ENCODE measurements around the gene MIGA2.
A peak's percentile ranks its signal among the peaks of the same experiment; 100 is the strongest.

The MIGA2 gene

DNA sequence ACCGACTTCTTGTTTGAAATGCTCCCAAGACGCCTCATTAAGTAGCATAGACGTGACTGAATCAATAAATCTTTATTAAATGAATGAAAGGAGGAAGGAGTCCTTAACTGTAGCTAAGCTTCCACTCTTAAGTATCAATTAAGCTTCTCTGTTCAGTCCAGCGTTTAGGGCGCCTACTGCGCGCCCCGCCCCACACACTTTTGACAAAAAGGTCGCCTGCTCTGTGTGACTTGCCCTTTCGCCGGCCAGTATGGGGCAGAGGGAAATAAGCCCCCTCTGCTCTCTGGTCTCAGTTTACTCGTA, 43.8 kb downstream of the MIGA2 start:
- Mint-ChIP-seq H3K9me3 (no peaks in the 10 kb centered on the region), H3K4me3 (peak overlapping the region; percentile 91), H3K27ac (peak overlapping the region; percentile 73), H3K36me3 (ENCODE audit: low read depth) (no peaks in the 10 kb centered on the region), H3K4me1 (ENCODE audit: low read depth) (peaks cover 8% of the 10 kb centered on the region), H3K27me3 (ENCODE audit: low read depth) (no peaks in the 10 kb centered on the region)
- DNase-seq (ENCODE audit: low spot score) = no peak

GRCh38 chr9:129080601-129081387, 44.4 kb downstream of the MIGA2 start, which contains the start of gene DOLPP1:
Gene DOLPP1 (plus strand): TSS chr9:129081111. CDS start chr9:129081132, 21 bp downstream.
- peaks cover 8% of the 10 kb centered on the region for H3K4me1 Mint-ChIP-seq (ENCODE audit: low read depth)
- DNase-seq (ENCODE audit: low spot score) = peak; percentile 99
- peak within 1 kb of the TSS; percentile 73 for H3K27ac Mint-ChIP-seq
- H3K9me3 Mint-ChIP-seq = no peaks in the 10 kb centered on the region
- no peaks in the 10 kb centered on the region for H3K27me3 Mint-ChIP-seq (ENCODE audit: low read depth)
- peak within 1 kb of the TSS; percentile 91 for H3K4me3 Mint-ChIP-seq
- H3K36me3 Mint-ChIP-seq (ENCODE audit: low read depth) = no peaks in the 10 kb centered on the region

DNA sequence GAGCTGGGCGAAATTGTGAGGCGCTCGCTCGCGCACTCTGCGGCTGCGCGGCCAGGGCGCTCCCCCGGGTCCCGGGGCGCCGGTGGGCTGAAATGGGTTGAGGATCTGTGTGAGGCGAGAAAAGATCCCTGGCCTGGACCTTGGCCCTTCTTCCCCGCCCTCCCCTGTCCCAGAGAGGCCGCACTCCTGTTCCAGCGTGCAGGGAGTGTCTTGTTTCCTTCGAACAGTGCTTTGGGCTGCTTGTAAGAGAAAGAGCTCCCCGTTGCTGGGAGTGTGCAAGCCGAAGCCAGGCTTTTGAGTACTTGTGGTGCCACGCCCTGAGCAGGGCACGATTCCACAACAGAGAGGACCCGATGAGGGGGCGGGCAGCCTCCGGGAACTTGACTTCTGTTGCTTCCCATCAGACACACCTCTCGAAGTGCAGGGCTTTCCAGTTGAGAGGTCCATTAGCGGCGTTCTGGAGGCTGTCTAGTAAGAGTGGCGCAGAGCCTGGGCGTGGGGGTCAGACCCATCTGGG, 45.0 kb downstream of the MIGA2 start:
- DNase-seq (ENCODE audit: low spot score) = no peak
- no peaks in the 10 kb centered on the region for H3K9me3 Mint-ChIP-seq
- no peaks in the 10 kb centered on the region for H3K27me3 Mint-ChIP-seq (ENCODE audit: low read depth)
- peaks cover 8% of the 10 kb centered on the region for H3K4me1 Mint-ChIP-seq (ENCODE audit: low read depth)
- H3K36me3 Mint-ChIP-seq (ENCODE audit: low read depth) = no peaks in the 10 kb centered on the region
- H3K27ac Mint-ChIP-seq = peak overlapping the region; percentile 63
- H3K4me3 Mint-ChIP-seq = peak overlapping the region; percentile 91

- H3K27ac Mint-ChIP-seq = no peak overlapping the region
- no peak for DNase-seq (ENCODE audit: low spot score)
- H3K4me1 Mint-ChIP-seq (ENCODE audit: low read depth) = peaks cover 8% of the 10 kb centered on the region
- no peaks in the 10 kb centered on the region for H3K9me3 Mint-ChIP-seq
- no peak overlapping the region for H3K4me3 Mint-ChIP-seq
- no peaks in the 10 kb centered on the region for H3K27me3 Mint-ChIP-seq (ENCODE audit: low read depth)
- peaks cover 4% of the 10 kb centered on the region for H3K36me3 Mint-ChIP-seq (ENCODE audit: low read depth)
Observed at GRCh38 chr9:129084087-129084486, 47.7 kb downstream of the MIGA2 start.

GRCh38 chr9:129089246-129089645, 52.8 kb downstream of the MIGA2 start:
- Mint-ChIP-seq H3K4me3 (no peak overlapping the region), H3K9me3 (no peaks in the 10 kb centered on the region), H3K36me3 (ENCODE audit: low read depth) (peaks cover 10% of the 10 kb centered on the region)

GRCh38 chr9:129093602-129094386, 57.4 kb downstream of the MIGA2 start:
- DNase-seq (ENCODE audit: low spot score) = no peak
- Mint-ChIP-seq H3K9me3 (no peaks in the 10 kb centered on the region), H3K27me3 (ENCODE audit: low read depth) (no peaks in the 10 kb centered on the region), H3K4me1 (ENCODE audit: low read depth) (no peaks in the 10 kb centered on the region), H3K4me3 (no peak overlapping the region), H3K27ac (no peak overlapping the region), H3K36me3 (ENCODE audit: low read depth) (peaks cover 6% of the 10 kb centered on the region)

More at GRCh38 chr9:129089246-129089645, 52.8 kb downstream of the MIGA2 start:
- DNase-seq (ENCODE audit: low spot score) = no peak
- no peak overlapping the region for H3K27ac Mint-ChIP-seq
- H3K4me1 Mint-ChIP-seq (ENCODE audit: low read depth) = no peaks in the 10 kb centered on the region
- H3K27me3 Mint-ChIP-seq (ENCODE audit: low read depth) = no peaks in the 10 kb centered on the region

- no peaks in the 10 kb centered on the region for H3K9me3 Mint-ChIP-seq
- no peaks in the 10 kb centered on the region for H3K4me1 Mint-ChIP-seq (ENCODE audit: low read depth)
- no peak for DNase-seq (ENCODE audit: low spot score)
- H3K27me3 Mint-ChIP-seq (ENCODE audit: low read depth) = no peaks in the 10 kb centered on the region
- peaks cover 5% of the 10 kb centered on the region for H3K36me3 Mint-ChIP-seq (ENCODE audit: low read depth)
- no peak overlapping the region for H3K27ac Mint-ChIP-seq
- H3K4me3 Mint-ChIP-seq = no peak overlapping the region
Observed at GRCh38 chr9:129094387-129095169, 58.2 kb downstream of the MIGA2 start.

DNA sequence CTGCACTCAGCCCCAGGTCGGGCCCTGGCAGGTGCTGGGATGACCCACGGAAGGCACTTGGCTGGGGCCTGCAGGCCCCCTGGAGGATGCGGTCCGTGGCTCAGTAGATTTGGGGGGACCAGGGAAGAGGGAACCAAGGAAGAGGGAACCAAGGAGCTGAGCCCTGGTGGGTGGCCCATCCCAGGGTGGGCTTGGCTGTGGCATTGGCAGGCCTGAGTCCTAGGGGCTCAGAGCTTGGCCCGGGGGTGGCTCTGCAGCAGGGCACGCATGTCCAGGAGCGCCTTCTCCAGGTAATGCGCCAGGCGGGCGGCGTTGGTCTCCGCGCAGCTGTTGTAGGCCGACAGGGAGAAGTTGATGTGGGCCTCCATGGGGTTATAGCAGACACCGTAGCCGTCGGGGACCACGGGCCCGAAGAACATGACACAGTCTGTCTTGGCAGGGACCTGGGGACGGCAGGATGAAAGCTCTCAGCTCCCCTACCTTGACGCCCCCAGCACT, 58.8 kb downstream of the MIGA2 start:
- no peak overlapping the region for H3K27ac Mint-ChIP-seq
- no peaks in the 10 kb centered on the region for H3K4me1 Mint-ChIP-seq (ENCODE audit: low read depth)
- no peak overlapping the region for H3K4me3 Mint-ChIP-seq
- DNase-seq (ENCODE audit: low spot score) = no peak
- no peaks in the 10 kb centered on the region for H3K27me3 Mint-ChIP-seq (ENCODE audit: low read depth)
- H3K36me3 Mint-ChIP-seq (ENCODE audit: low read depth) = no peaks in the 10 kb centered on the region
- no peaks in the 10 kb centered on the region for H3K9me3 Mint-ChIP-seq

GRCh38 chr9:129095908-129096307, 59.5 kb downstream of the MIGA2 start:
- H3K9me3 Mint-ChIP-seq = no peaks in the 10 kb centered on the region
- no peaks in the 10 kb centered on the region for H3K4me1 Mint-ChIP-seq (ENCODE audit: low read depth)
- no peaks in the 10 kb centered on the region for H3K36me3 Mint-ChIP-seq (ENCODE audit: low read depth)
- no peaks in the 10 kb centered on the region for H3K27me3 Mint-ChIP-seq (ENCODE audit: low read depth)
- no peak overlapping the region for H3K4me3 Mint-ChIP-seq
- DNase-seq (ENCODE audit: low spot score) = no peak
- no peak overlapping the region for H3K27ac Mint-ChIP-seq

- no peaks in the 10 kb centered on the region for H3K27me3 Mint-ChIP-seq (ENCODE audit: low read depth)
- H3K9me3 Mint-ChIP-seq = no peaks in the 10 kb centered on the region
- DNase-seq (ENCODE audit: low spot score) = no peak
- H3K4me1 Mint-ChIP-seq (ENCODE audit: low read depth) = no peaks in the 10 kb centered on the region
- H3K27ac Mint-ChIP-seq = no peak overlapping the region
- H3K4me3 Mint-ChIP-seq = no peak overlapping the region
- no peaks in the 10 kb centered on the region for H3K36me3 Mint-ChIP-seq (ENCODE audit: low read depth)
Observed at GRCh38 chr9:129097671-129098306, 61.4 kb downstream of the MIGA2 start.

DNA sequence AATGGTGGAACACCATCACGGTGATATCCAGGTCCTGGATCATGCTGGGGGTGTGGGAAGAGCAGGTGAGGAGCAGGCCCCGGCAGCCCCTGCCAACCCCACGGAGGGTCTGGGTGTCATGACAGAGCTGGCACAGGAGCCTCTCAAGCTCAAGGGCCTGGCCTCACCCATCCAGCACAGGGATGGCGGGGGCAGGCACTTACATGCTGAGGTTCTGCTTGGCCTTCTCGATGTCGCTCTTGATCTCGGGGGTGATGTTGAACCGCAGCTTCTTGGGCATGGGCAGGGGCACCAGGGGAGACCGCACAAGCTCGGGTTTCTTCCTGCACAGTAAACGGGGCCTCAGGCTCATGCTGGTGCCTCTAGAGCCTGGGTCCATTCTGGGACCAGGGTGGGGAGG, 61.9 kb downstream of the MIGA2 start:
- no peak overlapping the region for H3K27ac Mint-ChIP-seq
- no peaks in the 10 kb centered on the region for H3K36me3 Mint-ChIP-seq (ENCODE audit: low read depth)
- no peaks in the 10 kb centered on the region for H3K4me1 Mint-ChIP-seq (ENCODE audit: low read depth)
- no peaks in the 10 kb centered on the region for H3K27me3 Mint-ChIP-seq (ENCODE audit: low read depth)
- no peaks in the 10 kb centered on the region for H3K9me3 Mint-ChIP-seq
- no peak for DNase-seq (ENCODE audit: low spot score)
- H3K4me3 Mint-ChIP-seq = no peak overlapping the region

DNA sequence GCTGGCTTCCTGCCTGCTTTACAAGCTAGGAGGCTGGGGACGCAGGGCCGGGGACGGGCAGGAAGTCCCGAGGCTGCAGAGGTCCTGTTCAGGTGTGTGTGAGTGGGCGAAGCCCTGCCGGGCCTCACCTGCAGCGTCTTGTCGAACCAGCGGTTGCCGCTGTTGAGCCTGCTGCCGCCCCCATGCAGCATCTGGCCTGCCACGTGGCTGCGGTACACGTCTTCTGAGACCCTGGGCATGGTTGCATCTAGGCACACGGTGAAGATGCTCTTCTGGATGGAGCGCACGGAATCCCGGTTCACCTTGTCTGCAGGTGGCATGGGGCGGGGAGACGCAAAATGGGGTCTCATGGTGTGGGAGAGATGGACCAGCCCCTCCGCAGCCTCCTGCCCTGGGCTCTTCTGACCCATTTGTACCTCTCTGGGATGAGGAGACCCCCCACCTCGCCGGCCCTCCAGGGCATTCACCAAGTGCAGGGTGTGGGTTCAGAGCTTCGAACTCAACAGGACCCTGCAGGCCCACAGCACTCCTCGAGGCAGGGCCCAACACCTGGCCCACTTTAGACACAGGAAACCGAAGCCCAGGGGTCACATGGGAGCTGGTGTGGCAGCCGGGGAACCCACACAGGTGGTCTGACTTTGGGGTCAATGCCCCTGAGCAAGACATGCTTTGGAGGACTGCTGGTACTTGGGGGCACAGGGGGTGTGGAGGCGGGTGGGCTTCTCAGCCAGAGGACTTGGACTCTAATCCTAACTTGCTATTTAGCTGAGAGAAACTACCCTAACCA, 64.2 kb downstream of the MIGA2 start:
- Mint-ChIP-seq H3K27me3 (ENCODE audit: low read depth) (no peaks in the 10 kb centered on the region), H3K36me3 (ENCODE audit: low read depth) (no peaks in the 10 kb centered on the region), H3K4me1 (ENCODE audit: low read depth) (no peaks in the 10 kb centered on the region), H3K27ac (no peak overlapping the region), H3K9me3 (no peaks in the 10 kb centered on the region), H3K4me3 (no peak overlapping the region)
- no peak for DNase-seq (ENCODE audit: low spot score)

DNA sequence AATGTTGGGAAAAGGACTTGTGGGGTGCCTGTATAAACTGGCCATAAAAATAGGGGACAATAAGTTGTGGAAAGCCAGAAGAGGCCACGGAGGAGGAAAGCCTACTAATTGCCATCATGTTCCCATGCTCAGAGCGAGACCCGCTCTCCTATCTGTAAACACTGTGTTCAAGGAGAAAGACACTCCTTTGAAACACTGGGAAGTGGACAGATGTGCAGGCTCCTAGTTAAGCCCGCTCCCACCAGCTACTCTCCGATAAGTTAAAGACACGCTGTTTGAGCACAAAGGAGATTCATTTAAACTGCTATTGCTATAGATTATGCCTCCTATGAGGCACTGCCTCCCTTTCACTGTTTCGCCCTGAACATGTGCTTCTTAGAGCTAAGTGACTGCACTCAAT, 64.9 kb downstream of the MIGA2 start:
- Mint-ChIP-seq H3K9me3 (no peaks in the 10 kb centered on the region), H3K4me3 (no peak overlapping the region), H3K27ac (no peak overlapping the region), H3K4me1 (ENCODE audit: low read depth) (no peaks in the 10 kb centered on the region), H3K27me3 (ENCODE audit: low read depth) (no peaks in the 10 kb centered on the region), H3K36me3 (ENCODE audit: low read depth) (no peaks in the 10 kb centered on the region)
- no peak for DNase-seq (ENCODE audit: low spot score)

Data from T-helper 2 cell treated with Interferon-gamma antibody and Interleukin-4, amounts not matched to agents 5 μg/mL and 100 μg/mL, for 36 hours (primary cell).